AG09319 (cell line): Measurements from ENCODE around the gene TBL1XR1.

Source experiments
- DNase-seq: peaks from one replicate; pipeline ENCODE4 v3.0.0-alpha.2; 2010; ENCODE audit warnings: low read depth; ENCODE audit errors: extremely low read depth
- CTCF ChIP-seq: IDR thresholded peaks from 2 replicates; pipeline ENCODE4 v1.5.1; 2011; ENCODE audit warnings: low read depth, mild to moderate bottlenecking, inconsistent platforms, low read length, moderate library complexity

TBL1XR1 gene

GRCh38 chr3:176994393-176994792 is 202.9 kb downstream of the TBL1XR1 start:
- no peak for TF ChIP-seq CTCF
- DNase-seq: no peak

GRCh38 chr3:176992978-176993377 is 204.3 kb downstream of the TBL1XR1 start:
- no peak for DNase-seq
- no peak for TF ChIP-seq CTCF

GRCh38 chr3:176992565-176992964 is 204.7 kb downstream of the TBL1XR1 start:
- no peak for DNase-seq
- TF ChIP-seq CTCF: no peak

- no peak for DNase-seq
- no peak for TF ChIP-seq CTCF
Measured at GRCh38 chr3:176988795-176989194, 208.5 kb downstream of the TBL1XR1 start.

GRCh38 chr3:176987901-176988650 is 209.2 kb downstream of the TBL1XR1 start:
- no peak for TF ChIP-seq CTCF
- no peak for DNase-seq

- no peak for TF ChIP-seq CTCF
- DNase-seq: no peak
Measured at GRCh38 chr3:176978441-176978840, 218.8 kb downstream of the TBL1XR1 start.

GRCh38 chr3:176977331-176977730 is 220.0 kb downstream of the TBL1XR1 start:
- DNase-seq: no peak
- TF ChIP-seq CTCF: no peak
